ENCODE results near the gene TBX1. TPM values are rescaled to one million over a fixed set of nuclear protein-coding genes. Genes with fewer than 3 reads are reported as not detected.

Gene TBX1
- total and polyA plus RNA-seq, 2 of the 13 experiments (the other 11 are each of a cell fraction or from before 2014, with no cell fraction given): not detected

DNA sequence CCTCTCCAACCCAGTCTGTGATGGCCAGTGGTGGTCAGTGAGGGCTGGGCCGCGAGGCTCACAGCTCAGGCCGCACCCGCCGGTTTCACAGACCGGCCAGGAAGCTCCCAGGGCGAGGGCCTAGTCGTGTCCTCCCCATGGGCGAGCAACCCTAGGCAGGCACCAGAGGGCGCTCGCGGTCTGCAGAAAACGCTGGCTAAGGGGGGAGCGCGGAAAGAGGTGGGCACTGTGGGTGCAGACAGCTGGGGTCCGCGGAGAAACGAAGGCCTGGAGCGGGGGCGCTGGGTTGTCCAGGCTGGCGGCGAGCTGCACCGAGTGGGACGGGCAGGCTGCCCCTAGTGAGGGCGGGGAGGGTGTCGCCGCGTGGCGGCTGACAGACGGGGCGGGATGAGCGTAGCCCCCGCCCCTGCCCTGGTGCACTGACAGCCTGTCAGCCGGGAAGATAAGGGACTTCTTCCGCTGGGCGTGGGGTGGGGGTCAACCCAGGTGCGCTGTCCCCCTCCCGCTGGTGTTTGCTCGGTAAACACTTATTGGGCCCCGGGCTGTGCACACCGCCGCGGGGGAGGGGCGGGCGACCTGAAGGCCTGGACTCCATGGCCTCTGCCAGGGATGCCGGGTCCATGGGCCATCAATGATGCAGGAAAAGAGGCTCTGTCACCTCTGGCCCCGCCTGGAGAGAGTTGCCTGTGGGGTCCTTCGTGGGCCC is 29.8 kb upstream of the TBX1 start (continued):
- TF ChIP-seq ZNF281 (CRISPR knock-in tag; IDR thresholded peaks at IDR 0.05; ENCODE audit: borderline replicate concordance) (peak; percentile 98), SRSF4 (IDR thresholded peaks at IDR 0.05; ENCODE audit: low read depth, low read length, poor library complexity, severe bottlenecking) (no peak), RNF2 (conservative IDR thresholded peaks at IDR 0.05; ENCODE audit: low read depth) (peak; percentile 63; the same call in 1 of the 2 replicates), FOXP4 (CRISPR knock-in tag; IDR thresholded peaks at IDR 0.05) (peak; percentile 99), TCF12 (IDR thresholded peaks at IDR 0.05) (no peak), TCF12 (CRISPR knock-in tag; IDR thresholded peaks at IDR 0.05) (peak; percentile 80; the same call in 1 of the 2 replicates), NCOA2 (CRISPR knock-in tag; IDR thresholded peaks at IDR 0.05) (peak; percentile 63; the same call in 1 of the 2 replicates), ZSCAN31 (CRISPR knock-in tag; IDR thresholded peaks at IDR 0.05; ENCODE audit: low read depth) (no peak), POLR2A (IDR thresholded peaks at IDR 0.05; ENCODE audit: insufficient read depth in 1 of 2, low read depth in 2 of 2, low read length in 2 of 2) (no peak), BRD4 (CRISPR knock-in tag; IDR thresholded peaks at IDR 0.05) (0 out of 2 replicates have a peak, but pooled peaks have one; percentile 17), ZNF274 (CRISPR knock-in tag; IDR thresholded peaks at IDR 0.05) (peak; percentile 28; the same call in 1 of the 2 replicates), ZSCAN30 (CRISPR knock-in tag; IDR thresholded peaks at IDR 0.05) (no peak), IKZF5 (CRISPR knock-in tag; IDR thresholded peaks at IDR 0.05) (no peak), SMAD9 (CRISPR knock-in tag; IDR thresholded peaks at IDR 0.05) (peak; percentile 90; the same call in 1 of the 2 replicates), ZNF451 (CRISPR knock-in tag; IDR thresholded peaks at IDR 0.05) (peak; percentile 30; the same call in 1 of the 2 replicates), RFX5 (IDR thresholded peaks at IDR 0.05; ENCODE audit: low read depth, low read length) (no peak), ZNF746 (CRISPR knock-in tag; IDR thresholded peaks at IDR 0.05) (peak; percentile 98), ZNF124 (CRISPR knock-in tag; IDR thresholded peaks at IDR 0.05) (0 out of 2 replicates have a peak, but pooled peaks have one; percentile 48), MIER3 (CRISPR knock-in tag; IDR thresholded peaks at IDR 0.05; ENCODE audit: borderline replicate concordance) (peak; percentile 71; the same call in 1 of the 2 replicates)
- TF ChIP-seq, protein P1, sequence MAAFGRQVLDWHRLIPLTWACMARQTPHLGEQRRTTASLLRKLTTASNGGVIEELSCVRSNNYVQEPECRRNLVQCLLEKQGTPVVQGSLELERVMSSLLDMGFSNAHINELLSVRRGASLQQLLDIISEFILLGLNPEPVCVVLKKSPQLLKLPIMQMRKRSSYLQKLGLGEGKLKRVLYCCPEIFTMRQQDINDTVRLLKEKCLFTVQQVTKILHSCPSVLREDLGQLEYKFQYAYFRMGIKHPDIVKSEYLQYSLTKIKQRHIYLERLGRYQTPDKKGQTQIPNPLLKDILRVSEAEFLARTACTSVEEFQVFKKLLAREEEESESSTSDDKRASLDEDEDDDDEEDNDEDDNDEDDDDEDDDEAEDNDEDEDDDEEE (CRISPR knock-in tag; IDR thresholded peaks at IDR 0.05): 0 out of 2 replicates have a peak, but pooled peaks have one; percentile 44
- TF ChIP-seq, protein P2, sequence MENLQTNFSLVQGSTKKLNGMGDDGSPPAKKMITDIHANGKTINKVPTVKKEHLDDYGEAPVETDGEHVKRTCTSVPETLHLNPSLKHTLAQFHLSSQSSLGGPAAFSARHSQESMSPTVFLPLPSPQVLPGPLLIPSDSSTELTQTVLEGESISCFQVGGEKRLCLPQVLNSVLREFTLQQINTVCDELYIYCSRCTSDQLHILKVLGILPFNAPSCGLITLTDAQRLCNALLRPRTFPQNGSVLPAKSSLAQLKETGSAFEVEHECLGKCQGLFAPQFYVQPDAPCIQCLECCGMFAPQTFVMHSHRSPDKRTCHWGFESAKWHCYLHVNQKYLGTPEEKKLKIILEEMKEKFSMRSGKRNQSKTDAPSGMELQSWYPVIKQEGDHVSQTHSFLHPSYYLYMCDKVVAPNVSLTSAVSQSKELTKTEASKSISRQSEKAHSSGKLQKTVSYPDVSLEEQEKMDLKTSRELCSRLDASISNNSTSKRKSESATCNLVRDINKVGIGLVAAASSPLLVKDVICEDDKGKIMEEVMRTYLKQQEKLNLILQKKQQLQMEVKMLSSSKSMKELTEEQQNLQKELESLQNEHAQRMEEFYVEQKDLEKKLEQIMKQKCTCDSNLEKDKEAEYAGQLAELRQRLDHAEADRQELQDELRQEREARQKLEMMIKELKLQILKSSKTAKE (CRISPR knock-in tag; IDR thresholded peaks at IDR 0.05; ENCODE audit: borderline replicate concordance): peak; percentile 80
